Measurements from ENCODE around the gene NUTM1.

NUTM1 gene, protein sequence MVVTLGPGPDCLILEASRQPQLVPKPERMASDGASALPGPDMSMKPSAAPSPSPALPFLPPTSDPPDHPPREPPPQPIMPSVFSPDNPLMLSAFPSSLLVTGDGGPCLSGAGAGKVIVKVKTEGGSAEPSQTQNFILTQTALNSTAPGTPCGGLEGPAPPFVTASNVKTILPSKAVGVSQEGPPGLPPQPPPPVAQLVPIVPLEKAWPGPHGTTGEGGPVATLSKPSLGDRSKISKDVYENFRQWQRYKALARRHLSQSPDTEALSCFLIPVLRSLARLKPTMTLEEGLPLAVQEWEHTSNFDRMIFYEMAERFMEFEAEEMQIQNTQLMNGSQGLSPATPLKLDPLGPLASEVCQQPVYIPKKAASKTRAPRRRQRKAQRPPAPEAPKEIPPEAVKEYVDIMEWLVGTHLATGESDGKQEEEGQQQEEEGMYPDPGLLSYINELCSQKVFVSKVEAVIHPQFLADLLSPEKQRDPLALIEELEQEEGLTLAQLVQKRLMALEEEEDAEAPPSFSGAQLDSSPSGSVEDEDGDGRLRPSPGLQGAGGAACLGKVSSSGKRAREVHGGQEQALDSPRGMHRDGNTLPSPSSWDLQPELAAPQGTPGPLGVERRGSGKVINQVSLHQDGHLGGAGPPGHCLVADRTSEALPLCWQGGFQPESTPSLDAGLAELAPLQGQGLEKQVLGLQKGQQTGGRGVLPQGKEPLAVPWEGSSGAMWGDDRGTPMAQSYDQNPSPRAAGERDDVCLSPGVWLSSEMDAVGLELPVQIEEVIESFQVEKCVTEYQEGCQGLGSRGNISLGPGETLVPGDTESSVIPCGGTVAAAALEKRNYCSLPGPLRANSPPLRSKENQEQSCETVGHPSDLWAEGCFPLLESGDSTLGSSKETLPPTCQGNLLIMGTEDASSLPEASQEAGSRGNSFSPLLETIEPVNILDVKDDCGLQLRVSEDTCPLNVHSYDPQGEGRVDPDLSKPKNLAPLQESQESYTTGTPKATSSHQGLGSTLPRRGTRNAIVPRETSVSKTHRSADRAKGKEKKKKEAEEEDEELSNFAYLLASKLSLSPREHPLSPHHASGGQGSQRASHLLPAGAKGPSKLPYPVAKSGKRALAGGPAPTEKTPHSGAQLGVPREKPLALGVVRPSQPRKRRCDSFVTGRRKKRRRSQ

DNA sequence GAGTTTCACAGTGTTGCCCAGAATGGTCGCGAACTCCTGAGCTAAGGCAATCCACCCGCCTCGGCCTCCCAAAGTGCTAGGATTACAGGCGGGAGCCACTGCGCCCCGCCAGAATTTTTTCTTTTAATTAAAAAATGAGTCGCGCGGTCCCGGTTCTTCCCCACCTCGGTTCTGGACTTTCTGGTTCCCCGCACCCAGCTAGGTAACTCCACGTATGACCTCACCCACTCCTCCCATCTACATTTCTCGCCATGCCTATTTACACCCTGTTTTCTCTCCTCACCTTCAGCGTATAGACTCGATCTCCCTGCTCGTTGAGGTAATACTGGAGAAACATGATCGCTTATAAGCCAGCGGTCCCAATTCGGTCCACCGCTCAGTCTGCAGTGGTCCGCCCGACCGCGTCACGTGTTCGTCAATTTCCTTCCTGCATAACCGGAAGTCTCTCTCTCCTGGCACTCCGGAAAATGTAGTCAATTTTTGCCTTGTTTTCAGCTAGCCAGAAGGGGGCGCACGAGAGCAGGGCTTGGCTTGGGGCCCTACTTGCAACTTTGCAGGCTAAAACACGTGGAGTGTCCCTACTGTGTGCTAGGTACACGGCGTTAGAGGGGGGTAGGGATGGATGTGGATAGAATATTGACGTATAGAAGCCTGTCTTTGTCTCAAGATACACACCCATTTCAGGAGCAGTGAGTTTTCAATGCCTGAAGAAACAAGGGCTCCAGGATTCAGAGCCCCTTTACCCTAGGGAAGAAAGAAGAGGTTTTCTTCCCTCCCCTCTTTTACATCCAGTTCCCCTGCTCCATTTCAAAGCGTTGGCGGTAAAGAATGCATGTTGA, at the start of gene NUTM1, which contains the start of gene NOP10:
TSS of gene NUTM1 (plus strand) at position 579 of the 839 bp plus-strand sequence. CDS start 382 bp downstream, outside the sequence.
TSS of gene NOP10 (minus strand) at position 400 of the 839 bp plus-strand sequence. CDS start at position 337, 63 bp downstream.
- DNase-seq (ENCODE audit: low read depth): peak; percentile 80

DNA sequence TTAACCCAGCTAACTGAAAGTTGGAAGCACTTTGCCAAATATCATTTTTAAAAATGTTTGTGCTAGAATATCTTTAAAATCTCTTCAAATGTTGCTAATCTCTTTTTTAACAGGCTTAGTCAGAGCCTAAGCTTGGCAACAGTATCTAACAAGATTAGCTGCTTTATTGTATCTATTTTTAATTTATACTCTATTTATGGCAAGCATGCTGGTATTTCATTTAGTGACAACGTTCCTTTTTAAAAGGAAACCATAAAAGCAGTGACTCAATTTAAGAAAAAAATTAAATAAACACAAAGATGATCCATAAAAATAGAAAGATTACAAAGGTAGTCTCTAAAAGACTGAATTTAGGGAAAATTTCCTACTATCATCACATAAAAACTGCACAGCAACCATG, 46.1 kb upstream of the NUTM1 start:
- no peak for DNase-seq (ENCODE audit: low read depth)

DNA sequence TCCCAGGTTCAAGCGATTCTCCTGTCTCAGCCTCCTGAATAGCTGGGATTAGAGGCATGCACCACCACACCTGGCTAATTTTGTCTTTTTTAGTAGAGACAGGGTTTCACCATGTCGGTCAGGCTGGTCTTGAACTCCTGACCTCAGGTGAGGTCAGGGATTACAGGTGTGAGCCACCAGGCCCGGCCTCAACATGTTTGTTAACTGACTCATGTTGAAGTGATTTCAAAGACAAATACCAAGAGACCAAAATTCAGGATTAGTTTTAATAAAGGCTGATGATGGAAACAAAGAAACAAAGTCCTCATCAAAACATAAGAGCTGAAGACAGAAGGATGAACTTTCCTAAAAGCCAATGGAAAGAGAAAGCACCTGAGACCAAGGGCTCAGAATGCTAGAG, 42.1 kb upstream of the NUTM1 start:
- DNase-seq (ENCODE audit: low read depth): no peak

DNA sequence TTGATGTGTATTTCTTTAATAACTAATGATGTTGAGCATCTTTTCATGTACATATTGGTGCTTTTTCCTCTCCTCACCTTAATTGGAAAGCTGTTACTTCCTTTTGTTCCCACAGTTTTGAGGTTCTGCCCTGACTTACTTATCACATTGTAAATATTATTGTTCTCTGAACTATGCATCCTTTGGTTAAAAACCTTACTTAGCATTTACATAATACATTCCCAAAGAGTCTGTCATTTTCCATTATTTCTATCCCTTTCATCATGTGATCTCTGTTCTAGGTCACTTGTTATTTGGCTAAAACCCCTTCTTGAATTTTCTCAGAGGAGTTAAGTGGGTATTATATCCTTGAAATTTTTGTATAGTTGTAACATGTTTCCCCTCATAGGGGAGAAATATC, 38.5 kb upstream of the NUTM1 start:
- DNase-seq (ENCODE audit: low read depth): peak; percentile 43

DNA sequence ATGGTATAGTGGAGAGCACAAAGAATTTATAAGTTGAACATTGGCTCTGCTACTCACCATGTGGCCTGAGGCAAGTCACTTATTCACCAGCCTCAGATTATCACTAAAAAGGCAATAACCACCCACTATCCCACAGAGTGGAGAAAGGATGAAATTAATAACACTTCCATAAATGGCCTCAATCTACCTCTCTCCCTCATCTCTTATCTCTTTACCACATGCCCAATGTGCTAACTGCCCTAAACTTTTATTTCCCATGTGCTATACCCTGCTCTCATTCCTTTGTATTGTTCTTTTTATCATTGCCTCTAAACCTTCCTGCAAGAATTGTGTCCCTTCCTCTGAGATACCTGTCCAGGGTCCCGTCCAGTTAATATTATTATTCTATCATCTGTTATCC, 31.6 kb upstream of the NUTM1 start:
- DNase-seq (ENCODE audit: low read depth): no peak

DNA sequence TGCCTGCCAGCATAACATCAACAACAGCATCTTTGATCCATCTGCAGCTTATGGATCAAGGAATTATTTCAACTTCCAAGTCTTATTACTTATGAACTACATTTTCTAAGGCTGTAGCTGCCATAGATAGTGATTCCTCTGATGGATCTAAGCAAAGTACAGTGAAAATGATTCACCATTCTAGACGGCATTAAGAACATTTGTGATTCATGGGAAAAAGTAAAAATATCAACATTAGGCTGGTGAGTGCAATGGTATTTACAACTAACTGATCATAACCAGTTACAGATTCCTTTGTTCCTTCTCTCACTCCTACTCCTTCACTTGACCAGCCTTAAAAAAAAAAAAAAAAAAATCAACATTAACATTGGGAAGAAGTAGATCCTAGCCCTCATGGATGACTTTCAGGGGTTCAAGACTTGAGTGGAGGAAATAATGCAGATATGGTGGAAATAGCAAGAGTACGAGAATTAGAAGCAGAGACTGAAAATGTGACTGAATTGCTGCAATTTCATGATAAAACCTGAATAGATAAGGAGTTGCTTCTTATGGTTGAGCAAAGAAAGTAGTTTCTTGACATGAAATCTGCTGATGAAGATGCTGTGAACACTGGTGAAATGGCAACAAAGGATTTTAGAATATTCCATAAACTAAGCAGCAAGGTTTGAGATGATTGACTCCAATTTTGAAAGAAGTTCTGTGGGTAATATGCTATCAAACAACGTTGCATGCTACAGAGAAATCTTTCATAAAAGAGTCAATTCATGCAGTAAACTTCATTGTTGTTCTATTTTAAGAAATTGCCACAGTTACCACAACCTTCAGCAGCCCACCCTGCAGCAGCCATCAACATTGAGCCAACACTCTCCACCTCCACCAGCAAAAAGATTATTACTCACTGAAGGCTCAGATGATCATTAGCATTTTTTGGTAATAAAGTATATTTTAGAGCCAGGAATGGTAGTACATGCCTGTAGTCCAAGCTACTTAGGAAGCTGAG, 28.3 kb upstream of the NUTM1 start:
- DNase-seq (ENCODE audit: low read depth): no peak

DNA sequence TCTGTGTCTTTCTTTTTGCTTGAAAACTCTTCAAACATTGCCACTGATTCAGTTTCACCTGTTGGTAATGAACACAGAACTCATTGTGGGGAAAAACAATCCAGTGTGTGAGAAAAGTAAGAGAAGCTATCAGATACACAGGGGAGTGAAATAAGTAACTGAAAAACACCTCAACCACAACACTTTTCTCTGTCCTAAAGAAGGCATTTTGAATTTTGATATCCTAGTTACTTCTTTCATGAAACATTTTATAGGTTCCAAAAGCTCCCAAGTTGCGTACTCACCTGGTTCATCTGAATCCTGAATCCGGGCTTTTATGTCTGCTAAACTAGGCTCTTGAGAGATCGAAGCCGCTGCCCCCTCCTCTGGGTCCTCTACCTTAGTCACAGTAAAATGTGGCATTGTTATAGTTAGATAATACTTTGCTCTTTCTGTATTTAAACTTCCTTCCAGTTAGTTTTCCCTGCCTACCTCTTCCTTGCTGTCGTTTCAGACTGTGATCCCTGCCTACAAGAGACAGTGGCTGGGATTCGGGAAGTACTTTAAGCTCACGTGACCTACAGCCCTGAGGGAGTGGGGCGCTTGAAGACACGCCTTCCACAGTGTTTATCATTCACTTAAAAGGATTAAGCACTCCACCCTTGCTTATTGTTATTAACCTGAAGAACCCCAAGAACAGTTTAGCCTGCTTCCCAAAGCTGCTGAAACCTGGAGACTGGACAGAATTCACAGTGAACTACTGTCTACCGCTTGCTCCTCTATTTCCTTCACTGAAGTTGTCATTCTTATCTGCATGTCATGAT, 24.6 kb upstream of the NUTM1 start:
- DNase-seq (ENCODE audit: low read depth): peak; percentile 54

DNA sequence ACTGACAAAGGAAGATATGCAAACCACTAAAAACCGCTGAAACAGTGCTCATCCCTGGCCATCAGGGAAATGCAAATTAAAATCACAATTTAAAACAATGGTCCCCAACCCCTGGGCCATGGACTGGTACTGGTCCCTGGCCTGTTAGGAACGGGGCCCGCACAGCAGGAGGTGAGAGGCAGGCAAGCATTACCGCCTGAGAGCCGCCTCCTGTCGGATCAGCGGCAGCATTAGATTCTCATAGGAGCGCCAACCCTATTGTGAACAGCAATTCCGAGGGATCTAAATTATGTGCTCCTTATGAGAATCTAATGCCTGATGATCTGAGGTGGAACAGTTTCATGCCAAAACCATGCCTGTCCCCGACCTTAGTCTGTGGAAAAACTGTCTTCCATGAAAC, 19.9 kb upstream of the NUTM1 start:
- DNase-seq (ENCODE audit: low read depth): no peak

DNA sequence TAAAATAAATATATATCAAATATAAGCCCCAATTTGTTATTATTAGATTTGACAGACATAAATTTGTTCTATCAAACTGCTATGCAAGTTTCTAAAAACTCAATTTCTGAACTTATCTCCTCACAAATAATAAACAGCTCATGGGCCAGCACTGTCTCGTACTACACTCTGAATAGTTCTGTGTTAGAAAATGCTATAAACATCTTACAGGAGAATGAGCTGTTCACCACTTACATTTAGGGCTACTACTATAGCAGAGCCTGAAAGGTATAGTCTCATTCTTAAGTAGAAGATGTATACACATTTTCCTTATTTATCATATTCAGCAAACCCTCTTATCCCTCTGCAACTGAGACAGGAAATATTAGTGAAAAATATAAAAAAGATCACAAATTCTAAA, 18.2 kb upstream of the NUTM1 start:
- no peak for DNase-seq (ENCODE audit: low read depth)

DNA sequence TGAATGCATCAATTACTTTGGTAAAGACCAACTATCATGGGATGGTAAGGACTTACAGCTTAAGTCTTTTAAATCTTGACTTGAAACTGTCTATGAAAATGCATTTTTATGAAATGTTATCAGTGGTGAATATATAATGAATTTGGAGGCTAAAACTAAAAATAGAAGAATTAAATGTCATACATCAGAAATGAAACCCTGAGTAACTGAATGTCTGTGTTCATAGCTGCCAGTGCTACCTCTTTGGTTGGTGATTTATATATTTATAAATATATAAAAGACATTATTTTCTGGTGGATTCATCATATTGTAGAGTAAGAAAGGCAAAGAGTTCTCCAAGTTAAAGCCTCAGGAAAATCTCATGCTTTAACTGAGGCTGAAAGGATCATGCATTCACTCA, 17.7 kb upstream of the NUTM1 start:
- no peak for DNase-seq (ENCODE audit: low read depth)

DNA sequence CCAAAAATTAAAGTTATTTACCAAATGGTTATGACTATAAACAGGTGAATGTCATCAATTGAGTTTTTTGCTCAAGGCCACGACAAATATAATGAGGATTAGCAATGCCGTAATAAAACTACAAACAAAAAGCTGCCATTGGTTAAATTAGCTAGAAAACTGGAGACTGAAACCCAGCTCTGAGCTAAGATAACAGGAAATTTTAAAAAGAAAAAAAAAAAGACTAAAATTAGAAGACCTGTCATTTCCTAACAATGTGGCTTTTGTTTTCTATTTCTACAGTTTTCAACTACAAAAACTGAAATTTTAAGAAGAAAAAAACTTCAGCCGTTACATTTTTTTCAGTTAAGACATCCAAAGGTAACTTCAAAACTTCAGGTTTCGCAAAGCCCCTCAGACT, 15.2 kb upstream of the NUTM1 start:
- DNase-seq (ENCODE audit: low read depth): no peak

DNA sequence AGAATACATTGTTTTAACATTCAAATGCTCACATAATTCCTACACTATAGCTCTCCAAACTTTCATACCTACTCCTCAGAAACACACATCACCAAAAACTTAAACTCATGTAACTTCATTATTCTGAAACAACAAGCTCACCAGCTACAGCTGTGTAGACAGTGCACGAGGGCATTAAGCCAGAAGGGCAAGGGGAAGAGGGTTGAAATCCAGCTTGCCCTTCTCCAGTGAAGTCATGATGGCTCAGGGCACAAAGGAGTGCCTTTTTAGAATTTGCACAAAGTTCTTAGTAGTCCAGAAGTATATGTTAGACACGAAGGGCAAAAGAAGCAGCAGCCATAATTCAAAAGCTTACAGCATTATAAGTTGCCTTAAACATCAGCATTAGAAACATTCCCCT, 14.1 kb upstream of the NUTM1 start:
- no peak for DNase-seq (ENCODE audit: low read depth)

DNA sequence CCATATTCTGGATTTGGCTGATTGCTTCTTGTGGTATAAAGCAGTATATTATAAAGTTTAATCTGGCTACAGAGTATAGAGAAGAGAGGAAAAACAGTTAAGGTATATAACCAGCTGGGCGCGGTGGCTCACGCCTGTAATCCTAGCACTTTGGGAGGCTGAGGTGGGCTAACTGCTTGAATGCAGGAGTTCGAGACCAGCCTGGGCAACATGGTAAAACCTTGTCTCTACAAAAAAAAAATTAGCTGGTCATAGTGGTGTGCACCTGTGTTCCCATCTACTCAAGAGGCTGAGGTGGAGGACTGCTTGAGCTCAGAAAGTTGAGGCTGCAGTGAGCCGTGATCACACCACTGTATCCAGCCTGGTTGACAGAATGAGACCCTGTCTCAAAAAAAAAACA, 12.8 kb upstream of the NUTM1 start:
- no peak for DNase-seq (ENCODE audit: low read depth)

DNA sequence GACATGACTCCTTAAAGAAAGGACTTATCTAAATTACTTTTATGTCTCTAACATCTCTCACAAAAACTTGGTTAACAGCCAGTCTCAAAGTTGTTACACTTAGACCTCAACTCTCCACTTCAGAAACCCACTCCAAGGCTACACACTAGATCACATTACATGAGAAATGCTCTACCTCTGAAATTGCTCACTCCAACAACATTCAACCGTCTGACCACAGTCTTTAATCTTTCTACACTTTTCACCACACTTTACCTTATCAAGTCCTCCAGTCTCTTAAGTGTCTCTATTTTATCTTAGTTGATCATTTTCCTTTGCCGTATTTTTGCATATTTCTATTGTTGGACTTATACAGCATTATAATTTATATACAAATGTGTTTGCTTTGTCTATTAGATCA, 11.3 kb upstream of the NUTM1 start:
- DNase-seq (ENCODE audit: low read depth): no peak

DNA sequence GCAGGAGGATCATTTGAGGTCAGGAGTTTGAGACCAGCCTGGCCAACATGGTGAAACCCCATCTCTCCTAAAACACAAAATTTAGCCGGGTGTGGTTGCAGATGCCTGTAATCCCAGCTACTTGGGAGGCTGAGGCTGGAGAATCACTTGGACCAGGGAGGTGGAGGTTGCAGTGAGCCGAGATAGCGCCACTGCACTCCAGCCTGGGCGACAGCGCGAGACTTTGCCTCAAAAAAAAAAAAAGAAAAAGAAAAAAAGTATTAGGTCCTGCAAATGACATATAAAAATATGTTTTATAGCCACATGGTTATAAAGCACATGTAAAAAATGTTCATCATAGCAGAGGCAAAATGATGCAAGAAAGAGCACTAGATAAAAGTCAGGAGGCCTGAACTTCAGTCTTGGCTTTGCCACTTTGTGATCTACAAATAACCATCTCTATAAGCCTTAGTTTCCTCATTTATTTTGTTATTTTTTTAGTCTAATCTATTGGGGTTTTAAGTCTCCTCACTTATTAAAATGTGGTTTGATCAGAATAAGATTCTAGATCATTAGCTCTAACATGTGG, 10.5 kb upstream of the NUTM1 start:
- no peak for DNase-seq (ENCODE audit: low read depth)

DNA sequence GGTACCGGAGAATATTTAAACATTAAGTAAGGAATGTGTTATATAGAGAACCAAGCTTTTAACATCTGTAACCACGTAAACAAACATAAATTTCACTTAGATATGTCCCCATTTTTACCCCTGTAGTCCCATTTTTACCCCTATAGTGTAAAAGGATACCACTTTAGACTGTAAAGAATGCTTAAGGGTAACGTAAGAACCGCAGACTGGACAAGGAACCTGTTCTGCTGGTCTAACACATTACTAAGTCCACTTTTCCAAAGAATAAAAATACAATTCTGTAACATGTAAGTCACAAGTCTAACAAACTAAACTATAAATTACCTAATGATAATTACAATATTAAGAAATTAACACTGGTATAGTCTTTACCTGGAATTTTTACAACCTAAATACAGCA, 8.4 kb upstream of the NUTM1 start:
- no peak for DNase-seq (ENCODE audit: low read depth)

DNA sequence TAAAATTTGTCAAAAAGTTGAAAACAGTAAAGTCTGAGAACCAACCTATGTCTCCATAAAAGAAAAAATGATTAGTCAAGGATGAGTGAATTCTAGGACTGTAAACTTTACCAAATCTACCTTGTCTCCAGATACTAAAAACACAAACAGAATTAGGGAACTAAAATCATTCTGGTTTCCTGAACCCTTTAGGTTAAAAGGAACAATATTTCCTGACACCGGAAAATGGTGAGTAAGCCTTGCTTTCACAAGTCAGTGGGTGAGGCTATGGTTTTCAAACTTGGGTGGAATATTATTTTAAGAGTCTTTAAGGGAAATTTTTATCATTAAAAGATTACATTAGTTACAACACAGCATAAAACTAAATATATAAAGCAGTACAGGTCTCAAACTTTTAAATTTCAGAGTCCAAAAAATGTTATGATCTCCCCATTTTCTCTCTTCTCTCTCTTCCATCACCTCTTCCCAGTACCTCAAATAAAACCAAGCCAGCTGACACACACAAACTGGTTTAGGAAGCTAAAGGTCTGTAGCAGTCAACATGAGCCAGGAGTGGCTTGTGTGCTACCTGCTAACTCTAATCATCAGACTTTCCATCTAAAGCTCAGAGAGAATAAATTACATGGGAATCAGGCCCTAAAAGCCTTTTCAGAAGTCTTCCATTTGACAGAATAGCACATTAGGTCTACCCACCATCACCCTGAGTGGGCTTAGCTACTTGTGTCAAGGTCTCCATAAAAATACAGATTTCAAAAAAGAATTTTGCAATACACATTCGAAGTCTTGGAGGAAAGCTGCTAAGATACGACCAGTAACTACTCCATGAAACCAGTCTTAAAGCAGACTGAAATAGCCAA, 7.7 kb upstream of the NUTM1 start:
- DNase-seq (ENCODE audit: low read depth): peak; percentile 33
